ENCODE measurements around the gene KLF16.

Gene KLF16

DNA sequence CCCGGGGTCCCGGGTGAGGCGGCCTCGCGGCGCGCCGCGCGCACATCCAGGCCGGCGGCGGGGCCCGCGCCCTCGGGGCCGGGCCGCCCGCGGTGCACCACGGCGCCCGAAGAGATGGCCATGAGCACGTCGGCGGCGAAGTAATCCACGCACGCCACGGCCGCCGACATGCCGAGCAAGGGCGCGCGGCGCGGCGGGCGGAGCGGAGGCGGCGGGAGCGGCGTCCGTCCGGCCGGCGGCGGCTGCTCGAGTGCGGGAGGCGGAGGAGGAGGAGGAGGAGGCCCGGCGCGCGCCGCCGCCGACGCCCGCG is at the start of gene KLF16:
KLF16 (minus strand) TSS at position 252 of the 310 bp plus-strand sequence; CDS start at position 170, 82 bp downstream.
- ATAC-seq (peak; percentile 2), DNase-seq (no peak)
- H3K4me3 Mint-ChIP-seq, result peak within 1 kb of the TSS; percentile 89
- peaks cover 6% of the 10 kb centered on the region for H3K36me3 Mint-ChIP-seq (ENCODE audit: low read depth)
- H3K27ac Mint-ChIP-seq, result peak within 1 kb of the TSS; percentile 92
- no peaks in the 10 kb centered on the region for H3K27me3 Mint-ChIP-seq
- H3K4me1 Mint-ChIP-seq, result peaks cover 40% of the 10 kb centered on the region
- no peaks in the 10 kb centered on the region for H3K9me3 Mint-ChIP-seq

- peaks cover 3% of the 10 kb centered on the region for H3K36me3 Mint-ChIP-seq (ENCODE audit: low read depth)
- no peaks in the 10 kb centered on the region for H3K9me3 Mint-ChIP-seq
- H3K27ac Mint-ChIP-seq, result no peak overlapping the region
- DNase-seq (no peak), ATAC-seq (no peak)
- H3K4me1 Mint-ChIP-seq, result peaks cover 21% of the 10 kb centered on the region
- no peak overlapping the region for H3K4me3 Mint-ChIP-seq
- H3K27me3 Mint-ChIP-seq, result no peaks in the 10 kb centered on the region
Observed at GRCh38 chr19:1912760-1913505, 49.6 kb upstream of the KLF16 start.

DNA sequence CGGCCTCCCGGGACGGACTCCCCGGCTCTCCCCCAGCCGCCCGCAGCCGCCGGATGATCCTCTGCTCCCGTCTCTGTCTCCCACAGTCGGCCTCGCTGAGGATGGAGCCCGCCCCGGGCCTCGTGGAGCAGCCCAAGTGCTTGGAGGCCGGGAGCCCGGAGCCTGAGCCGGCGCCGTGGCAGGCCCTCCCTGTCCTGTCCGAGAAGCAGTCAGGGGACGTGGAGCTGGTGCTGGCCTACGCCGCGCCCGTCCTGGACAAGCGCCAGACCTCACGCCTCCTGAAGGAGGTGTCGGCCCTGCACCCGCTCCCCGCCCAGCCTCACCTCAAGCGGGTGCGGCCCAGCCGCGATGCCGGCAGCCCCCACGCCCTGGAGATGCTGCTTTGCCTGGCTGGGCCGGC is 48.6 kb upstream of the KLF16 start:
- DNase-seq (no peak), ATAC-seq (no peak)
- peaks cover 24% of the 10 kb centered on the region for H3K4me1 Mint-ChIP-seq
- H3K27ac Mint-ChIP-seq, result no peak overlapping the region
- H3K4me3 Mint-ChIP-seq, result no peak overlapping the region
- peaks cover 3% of the 10 kb centered on the region for H3K36me3 Mint-ChIP-seq (ENCODE audit: low read depth)
- no peaks in the 10 kb centered on the region for H3K27me3 Mint-ChIP-seq
- H3K9me3 Mint-ChIP-seq, result no peaks in the 10 kb centered on the region

- Mint-ChIP-seq H3K36me3 (ENCODE audit: low read depth) (peaks cover 3% of the 10 kb centered on the region), H3K4me1 (peaks cover 24% of the 10 kb centered on the region), H3K9me3 (no peaks in the 10 kb centered on the region), H3K27me3 (no peaks in the 10 kb centered on the region), H3K27ac (no peak overlapping the region), H3K4me3 (no peak overlapping the region)
- ATAC-seq, result no peak
- no peak for DNase-seq
Observed at GRCh38 chr19:1911098-1911497, 47.7 kb upstream of the KLF16 start.

GRCh38 chr19:1910177-1910576 is 46.8 kb upstream of the KLF16 start:
- ATAC-seq (no peak), DNase-seq (no peak)
- no peak overlapping the region for H3K27ac Mint-ChIP-seq
- H3K36me3 Mint-ChIP-seq (ENCODE audit: low read depth), result peaks cover 7% of the 10 kb centered on the region
- no peak overlapping the region for H3K4me3 Mint-ChIP-seq
- H3K4me1 Mint-ChIP-seq, result peaks cover 29% of the 10 kb centered on the region
- no peaks in the 10 kb centered on the region for H3K9me3 Mint-ChIP-seq
- no peaks in the 10 kb centered on the region for H3K27me3 Mint-ChIP-seq

DNA sequence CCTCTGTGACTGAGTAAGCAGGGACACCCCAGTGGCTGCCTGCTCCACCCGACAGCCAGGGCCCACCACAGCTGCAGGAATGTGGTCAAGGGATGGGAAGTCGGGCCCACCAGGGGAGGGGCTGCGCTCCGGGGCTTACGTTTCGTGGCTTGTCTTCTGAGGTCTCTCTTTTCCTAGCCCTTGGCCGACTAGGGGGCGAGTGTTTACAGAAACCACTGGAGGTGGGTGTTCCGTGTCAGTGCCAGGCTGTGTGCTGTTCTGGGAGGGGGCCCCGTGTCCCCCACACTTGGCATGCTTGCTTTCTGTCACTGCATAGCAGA is 46.3 kb upstream of the KLF16 start:
- H3K36me3 Mint-ChIP-seq (ENCODE audit: low read depth), result peaks cover 7% of the 10 kb centered on the region
- no peaks in the 10 kb centered on the region for H3K9me3 Mint-ChIP-seq
- no peaks in the 10 kb centered on the region for H3K27me3 Mint-ChIP-seq
- ATAC-seq (no peak), DNase-seq (no peak)
- H3K4me1 Mint-ChIP-seq, result peaks cover 32% of the 10 kb centered on the region
- H3K27ac Mint-ChIP-seq, result no peak overlapping the region
- H3K4me3 Mint-ChIP-seq, result no peak overlapping the region

DNA sequence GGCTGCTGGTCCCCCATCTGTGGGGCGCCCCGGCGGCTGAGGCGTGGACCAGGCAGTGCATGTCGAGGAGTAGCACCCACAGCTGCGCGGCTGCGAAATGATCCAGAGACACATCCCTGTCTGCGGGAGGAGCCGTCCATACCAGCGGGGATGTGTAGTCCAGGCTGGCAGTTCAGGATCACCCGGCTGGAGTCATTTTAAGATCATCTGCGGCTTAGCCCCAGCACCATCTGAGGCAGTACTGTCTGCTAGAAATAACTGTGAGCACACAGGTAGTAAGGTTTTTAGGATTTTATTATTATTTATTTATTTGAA is 44.9 kb upstream of the KLF16 start:
- Mint-ChIP-seq H3K4me1 (peaks cover 43% of the 10 kb centered on the region), H3K4me3 (no peak overlapping the region), H3K9me3 (no peaks in the 10 kb centered on the region), H3K36me3 (ENCODE audit: low read depth) (peaks cover 7% of the 10 kb centered on the region), H3K27ac (no peak overlapping the region), H3K27me3 (no peaks in the 10 kb centered on the region)
- ATAC-seq, result no peak
- no peak for DNase-seq

DNA sequence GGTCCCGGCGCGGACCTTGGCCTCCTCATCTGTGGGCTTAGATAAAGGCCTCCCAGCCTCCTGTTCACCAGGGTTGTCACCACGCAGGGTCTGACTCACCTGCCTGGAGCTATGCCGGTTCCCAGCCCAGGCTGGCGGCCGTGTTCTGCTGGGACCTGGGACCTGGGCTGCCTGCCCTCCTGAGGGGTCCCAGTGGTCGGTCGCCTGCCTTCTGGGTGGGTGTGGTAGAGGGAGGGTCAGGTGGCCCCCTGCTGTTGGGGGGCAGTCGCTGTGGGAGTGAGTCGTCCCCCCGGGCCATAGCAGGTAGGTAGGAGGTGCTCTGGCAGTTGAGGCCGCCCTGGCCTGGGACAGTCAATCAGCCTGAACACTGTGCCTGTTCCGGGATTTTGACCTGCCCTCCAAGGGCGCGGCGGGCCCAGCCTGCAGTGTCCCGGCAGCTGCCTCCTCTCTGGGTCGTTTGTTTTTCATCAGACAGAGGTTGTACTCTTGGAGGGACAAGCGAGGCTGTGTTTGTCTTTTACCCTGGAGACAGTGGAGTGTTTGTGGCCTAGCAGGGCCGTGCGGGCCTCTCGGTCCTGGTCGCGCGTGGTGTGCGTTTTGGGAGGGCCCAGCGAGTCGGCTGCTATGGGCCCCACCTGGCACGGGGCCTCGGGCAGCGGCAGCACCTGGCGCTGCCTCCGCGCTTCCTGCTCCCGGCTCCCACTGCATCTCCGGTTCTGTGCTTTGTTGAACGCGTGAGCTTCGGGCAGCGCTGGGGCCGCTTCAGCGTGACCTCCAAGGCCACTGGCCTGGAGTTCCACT is 44.4 kb upstream of the KLF16 start:
- Mint-ChIP-seq H3K4me1 (peaks cover 49% of the 10 kb centered on the region), H3K27me3 (no peaks in the 10 kb centered on the region), H3K27ac (no peak overlapping the region), H3K9me3 (no peaks in the 10 kb centered on the region), H3K36me3 (ENCODE audit: low read depth) (peaks cover 4% of the 10 kb centered on the region), H3K4me3 (no peak overlapping the region)
- no peak for DNase-seq
- ATAC-seq, result no peak

DNA sequence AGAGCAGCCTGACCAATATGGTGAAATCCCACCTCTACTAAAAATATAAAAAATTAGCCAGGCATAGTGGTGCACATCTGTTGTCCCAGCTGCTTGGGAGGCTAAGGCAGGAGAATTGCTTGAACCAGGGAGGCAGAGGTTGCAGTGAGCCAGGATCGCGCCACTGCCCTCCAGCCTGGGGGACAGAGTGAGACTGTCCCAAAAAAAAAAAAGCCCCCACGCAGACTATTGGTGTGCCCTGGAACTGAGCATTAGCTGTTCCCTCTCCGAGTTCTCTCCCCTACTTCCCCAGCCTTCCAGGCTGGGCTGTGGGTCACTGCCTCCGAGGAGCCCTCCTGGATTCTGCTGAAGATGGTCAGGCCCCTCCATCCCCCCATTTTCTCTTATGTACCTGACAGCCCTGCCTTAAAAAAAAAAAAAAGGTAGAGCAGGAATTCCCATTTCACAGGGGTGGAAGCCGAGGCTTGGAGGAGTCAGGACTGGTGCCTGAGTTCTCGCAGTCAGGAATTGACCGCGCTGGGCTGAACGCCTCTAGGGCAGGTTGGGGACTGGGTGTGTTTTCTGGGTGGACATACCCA is 43.7 kb upstream of the KLF16 start:
- DNase-seq, result no peak
- ATAC-seq, result no peak
- Mint-ChIP-seq H3K4me1 (peaks cover 49% of the 10 kb centered on the region), H3K27ac (no peak overlapping the region), H3K36me3 (ENCODE audit: low read depth) (peaks cover 4% of the 10 kb centered on the region), H3K4me3 (peak overlapping the region; percentile 32), H3K27me3 (no peaks in the 10 kb centered on the region), H3K9me3 (no peaks in the 10 kb centered on the region)

- no peak for ATAC-seq
- DNase-seq, result no peak
- H3K27ac Mint-ChIP-seq, result peak overlapping the region; percentile 91
- no peaks in the 10 kb centered on the region for H3K27me3 Mint-ChIP-seq
- peaks cover 49% of the 10 kb centered on the region for H3K4me1 Mint-ChIP-seq
- H3K4me3 Mint-ChIP-seq, result peak overlapping the region; percentile 91
- H3K9me3 Mint-ChIP-seq, result no peaks in the 10 kb centered on the region
- H3K36me3 Mint-ChIP-seq (ENCODE audit: low read depth), result peaks cover 4% of the 10 kb centered on the region
Observed at GRCh38 chr19:1905863-1906375, 42.5 kb upstream of the KLF16 start.

GRCh38 chr19:1905110-1905862 is 41.9 kb upstream of the KLF16 start, which contains the start of the genes ADAT3 and SCAMP4:
ADAT3 (plus strand) TSS chr19:1905399; CDS start chr19:1912048, 6,649 bp downstream.
SCAMP4 (plus strand) TSS chr19:1905399; CDS start chr19:1915020, 9,621 bp downstream.
- H3K9me3 Mint-ChIP-seq, result no peaks in the 10 kb centered on the region
- peak; percentile 97 for ATAC-seq
- H3K36me3 Mint-ChIP-seq (ENCODE audit: low read depth), result peaks cover 4% of the 10 kb centered on the region
- H3K4me1 Mint-ChIP-seq, result peaks cover 48% of the 10 kb centered on the region
- DNase-seq, result peak; percentile 99
- peak within 1 kb of the TSS; percentile 91 for H3K4me3 Mint-ChIP-seq
- peak within 1 kb of the TSS; percentile 91 for H3K27ac Mint-ChIP-seq
- H3K27me3 Mint-ChIP-seq, result no peaks in the 10 kb centered on the region

GRCh38 chr19:1904860-1905109 is 41.4 kb upstream of the KLF16 start:
- ATAC-seq, result no peak

GRCh38 chr19:1902923-1903322 is 39.5 kb upstream of the KLF16 start:
- Mint-ChIP-seq H3K9me3 (no peaks in the 10 kb centered on the region), H3K4me3 (no peak overlapping the region), H3K27me3 (no peaks in the 10 kb centered on the region), H3K4me1 (peaks cover 31% of the 10 kb centered on the region), H3K36me3 (ENCODE audit: low read depth) (peaks cover 4% of the 10 kb centered on the region), H3K27ac (peak overlapping the region; percentile 56)
- ATAC-seq (no peak), DNase-seq (no peak)

More at GRCh38 chr19:1904860-1905109, 41.4 kb upstream of the KLF16 start:
- Mint-ChIP-seq H3K9me3 (no peaks in the 10 kb centered on the region), H3K27me3 (no peaks in the 10 kb centered on the region), H3K36me3 (ENCODE audit: low read depth) (peaks cover 4% of the 10 kb centered on the region), H3K27ac (peak overlapping the region; percentile 80), H3K4me3 (peak overlapping the region; percentile 91), H3K4me1 (peaks cover 43% of the 10 kb centered on the region)
- no peak for DNase-seq

DNA sequence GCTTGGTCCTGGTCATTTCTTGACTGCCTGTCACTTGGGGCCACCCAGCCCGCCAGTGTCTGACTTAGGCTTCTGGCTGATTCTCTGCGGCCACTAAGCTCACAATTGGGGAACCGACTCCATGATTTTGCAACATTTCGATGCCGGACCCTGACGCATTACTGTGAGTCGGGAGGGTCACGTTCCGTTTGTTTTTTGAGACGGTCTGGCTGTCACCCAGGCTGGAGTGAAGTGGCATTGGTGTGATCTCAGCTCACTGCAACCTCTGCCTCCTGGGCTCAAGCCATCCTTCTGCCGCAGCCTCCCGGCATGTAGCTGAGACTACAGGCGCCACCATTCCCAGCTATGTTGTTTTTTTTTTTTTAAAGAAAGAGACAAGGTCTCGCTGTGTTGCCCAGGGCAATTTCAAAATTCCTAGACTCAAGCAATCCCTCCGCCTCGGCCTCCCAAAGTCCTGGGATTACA is 38.6 kb upstream of the KLF16 start:
- H3K9me3 Mint-ChIP-seq, result no peaks in the 10 kb centered on the region
- peaks cover 37% of the 10 kb centered on the region for H3K4me1 Mint-ChIP-seq
- peaks cover 7% of the 10 kb centered on the region for H3K36me3 Mint-ChIP-seq (ENCODE audit: low read depth)
- no peak for ATAC-seq
- H3K27ac Mint-ChIP-seq, result no peak overlapping the region
- no peak overlapping the region for H3K4me3 Mint-ChIP-seq
- no peak for DNase-seq
- H3K27me3 Mint-ChIP-seq, result no peaks in the 10 kb centered on the region

Data from activated naive CD8-positive, alpha-beta T cell treated with anti-CD3 and anti-CD28 coated beads, Interleukin-2, amount 50 U/mL, for 24 hours (primary cell).